Neural cell (in vitro differentiated cells): ENCODE results near the gene ASIC4. TPM values are rescaled to one million over a fixed set of nuclear protein-coding genes. Genes with fewer than 3 reads are reported as not detected.

Experiments used
- H2AFZ ChIP-seq: fragments of 200-600, 300-800 bp; sonication (generic), shearing (Covaris generic); 2 replicates; pipeline ENCODE4 v1.6.0; 2014; ENCODE audit warnings: low read depth, mild to moderate bottlenecking, antibody characterized with exemption, low read length, moderate library complexity
- H3F3A ChIP-seq: fragments of 200-600 bp; shearing (Covaris generic); 2 replicates; pipeline ENCODE4 v1.6.1; 2016; ENCODE audit warnings: mild to moderate bottlenecking, moderate library complexity, mixed read lengths, antibody characterized with exemption, low read length; ENCODE audit not compliant: insufficient read depth, poor library complexity, severe bottlenecking
- H3K27ac ChIP-seq: fragments of 200-600, 300-800 bp; sonication (generic), shearing (Covaris generic); 2 replicates; pipeline ENCODE4 v1.5.1; 2014; ENCODE audit warnings: mild to moderate bottlenecking, low read length, moderate library complexity
- H3K27me3 ChIP-seq: fragments of 300-800, 200-600 bp; sonication (generic), shearing (Covaris generic); 2 replicates; pipeline ENCODE4 v1.6.0; 2014; ENCODE audit warnings: mild to moderate bottlenecking, low read depth, low read length, moderate library complexity; ENCODE audit not compliant: insufficient read depth
- H3K36me3 ChIP-seq: fragments of 300-800, 200-600 bp; sonication (generic), shearing (Covaris generic); 2 replicates; pipeline ENCODE4 v1.5.1; 2014; ENCODE audit warnings: mild to moderate bottlenecking, antibody characterized with exemption, low read length, moderate library complexity; ENCODE audit not compliant: insufficient read depth
- H3K4me2 ChIP-seq: fragments of 300-800, 200-600 bp; sonication (generic), shearing (Covaris generic); 2 replicates; pipeline ENCODE4 v1.6.0; 2014; ENCODE audit warnings: mild to moderate bottlenecking, low read length
- H3K4me3 ChIP-seq: fragments of 300-800, 200-600 bp; sonication (generic), shearing (Covaris generic); 2 replicates; pipeline ENCODE4 v1.5.1; 2014; ENCODE audit warnings: mild to moderate bottlenecking, low read length, moderate library complexity
- H3K79me2 ChIP-seq: fragments of 200-600 bp; shearing (Covaris generic); replicated peaks from 2 replicates; pipeline ENCODE4 v1.6.0; 2014; ENCODE audit warnings: mild to moderate bottlenecking, low read length, moderate library complexity; ENCODE audit not compliant: insufficient read depth
- H3K9ac ChIP-seq: fragments of 300-800, 200-600 bp; sonication (generic), shearing (Covaris generic); 2 replicates; pipeline ENCODE4 v1.6.1; 2016; ENCODE audit warnings: mild to moderate bottlenecking, low read length, mixed read lengths
- H3K9me2 ChIP-seq: fragments of 200-600 bp; shearing (Covaris generic); 2 replicates; pipeline ENCODE4 v1.6.1; 2016; ENCODE audit warnings: mild to moderate bottlenecking, low read length, mixed read lengths; ENCODE audit not compliant: insufficient read depth
- H3K9me3 ChIP-seq: fragments of 200-600, 300-800 bp; sonication (generic), shearing (Covaris generic); 2 replicates; pipeline ENCODE4 v1.6.1; 2016; ENCODE audit warnings: mild to moderate bottlenecking, mixed run types, low read length, moderate library complexity, mixed read lengths
- H4K20me1 ChIP-seq: fragments of 200-600 bp; shearing (Covaris generic); 2 replicates; pipeline ENCODE4 v1.6.1; 2016; ENCODE audit warnings: mild to moderate bottlenecking, mixed run types; ENCODE audit not compliant: insufficient read depth
- EP300 ChIP-seq: fragments of 450-650 bp; conservative IDR thresholded peaks from 2 replicates; pipeline ENCODE4 v1.6.1; 2014; ENCODE audit warnings: antibody characterized with exemption, mild to moderate bottlenecking, moderate library complexity; ENCODE audit not compliant: poor library complexity, severe bottlenecking
- EZH2 ChIP-seq: fragments of 200-600, 300-800 bp; shearing (Covaris generic), sonication (generic); IDR thresholded peaks from 2 replicates; pipeline ENCODE4 v1.6.1; 2014; ENCODE audit warnings: antibody characterized with exemption, low read length, borderline replicate concordance, mild to moderate bottlenecking; ENCODE audit not compliant: insufficient read depth, poor library complexity, severe bottlenecking
- MXI1 ChIP-seq: fragments of 450-650 bp; conservative IDR thresholded peaks from 2 replicates; pipeline ENCODE4 v1.6.1; 2014; ENCODE audit warnings: antibody characterized with exemption, mild to moderate bottlenecking; ENCODE audit not compliant: poor library complexity, severe bottlenecking
- POLR2AphosphoS5 ChIP-seq: IDR thresholded peaks from 2 replicates; pipeline ENCODE4 v1.6.1; 2012
- RAD21 ChIP-seq: fragments of 450-650 bp; conservative IDR thresholded peaks from 2 replicates; pipeline ENCODE4 v1.6.1; 2014; ENCODE audit warnings: antibody characterized with exemption, mild to moderate bottlenecking, moderate library complexity
- SMC3 ChIP-seq: fragments of 450-650 bp; conservative IDR thresholded peaks from 2 replicates; pipeline ENCODE4 v1.6.1; 2014; ENCODE audit warnings: antibody characterized with exemption, mild to moderate bottlenecking, moderate library complexity; ENCODE audit not compliant: poor library complexity
- TAF1 ChIP-seq: IDR thresholded peaks from 2 replicates; pipeline ENCODE4 v1.6.1; 2012; ENCODE audit warnings: low read depth
- polyA plus RNA-seq: library from polyadenylated mRNA; depleted of rRNA; stranded (reverse); fragments of >200 nt; gene quantifications from 2 replicates; pipeline ENCODE4 v1.2.3, GENCODE V29; 2014
- TF ChIP-seq, protein P1 (sequence below): fragments of 450-650 bp; IDR thresholded peaks from 2 replicates; pipeline ENCODE4 v1.5.1; 2014; ENCODE audit warnings: antibody characterized with exemption, mild to moderate bottlenecking, moderate library complexity; ENCODE audit not compliant: poor library complexity, severe bottlenecking
- TF ChIP-seq, protein P2 (sequence below): IDR thresholded peaks from 2 replicates; pipeline ENCODE4 v1.6.1; 2012; ENCODE audit warnings: borderline replicate concordance

ASIC4 gene
- polyA plus RNA-seq, 1 donor from 2014 or later: 2.7 TPM

DNA sequence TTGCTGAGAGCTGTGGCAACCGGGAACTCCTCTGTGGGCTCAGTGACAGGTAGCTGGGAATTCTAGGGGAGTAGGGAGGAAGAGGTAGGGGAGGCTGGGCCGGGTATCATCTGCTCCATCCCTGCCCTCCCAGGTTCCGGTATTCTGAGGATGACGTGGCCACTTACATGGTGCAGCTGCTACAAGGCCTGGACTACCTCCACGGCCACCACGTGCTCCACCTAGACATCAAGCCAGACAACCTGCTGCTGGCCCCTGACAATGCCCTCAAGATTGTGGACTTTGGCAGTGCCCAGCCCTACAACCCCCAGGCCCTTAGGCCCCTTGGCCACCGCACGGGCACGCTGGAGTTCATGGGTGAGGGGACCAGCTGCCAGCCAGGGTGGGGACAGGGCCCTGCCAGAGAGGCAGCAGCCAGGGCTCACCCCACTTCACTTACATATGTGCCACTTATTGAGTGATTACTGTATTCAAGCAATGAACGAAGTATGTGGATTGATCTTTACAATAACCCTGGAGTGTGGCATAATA is 23.6 kb upstream of the ASIC4 start:
- H3K27me3 ChIP-seq: peaks cover 49% of the 10 kb centered on the region
- H3K4me2 ChIP-seq: no peak overlapping the region
- no peak for TF ChIP-seq TAF1
- TF ChIP-seq, protein P1, sequence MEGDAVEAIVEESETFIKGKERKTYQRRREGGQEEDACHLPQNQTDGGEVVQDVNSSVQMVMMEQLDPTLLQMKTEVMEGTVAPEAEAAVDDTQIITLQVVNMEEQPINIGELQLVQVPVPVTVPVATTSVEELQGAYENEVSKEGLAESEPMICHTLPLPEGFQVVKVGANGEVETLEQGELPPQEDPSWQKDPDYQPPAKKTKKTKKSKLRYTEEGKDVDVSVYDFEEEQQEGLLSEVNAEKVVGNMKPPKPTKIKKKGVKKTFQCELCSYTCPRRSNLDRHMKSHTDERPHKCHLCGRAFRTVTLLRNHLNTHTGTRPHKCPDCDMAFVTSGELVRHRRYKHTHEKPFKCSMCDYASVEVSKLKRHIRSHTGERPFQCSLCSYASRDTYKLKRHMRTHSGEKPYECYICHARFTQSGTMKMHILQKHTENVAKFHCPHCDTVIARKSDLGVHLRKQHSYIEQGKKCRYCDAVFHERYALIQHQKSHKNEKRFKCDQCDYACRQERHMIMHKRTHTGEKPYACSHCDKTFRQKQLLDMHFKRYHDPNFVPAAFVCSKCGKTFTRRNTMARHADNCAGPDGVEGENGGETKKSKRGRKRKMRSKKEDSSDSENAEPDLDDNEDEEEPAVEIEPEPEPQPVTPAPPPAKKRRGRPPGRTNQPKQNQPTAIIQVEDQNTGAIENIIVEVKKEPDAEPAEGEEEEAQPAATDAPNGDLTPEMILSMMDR: no peak
- no peak for TF ChIP-seq EZH2
- no peak for TF ChIP-seq POLR2AphosphoS5
- no peak for TF ChIP-seq EP300
- no peak for TF ChIP-seq MXI1
- TF ChIP-seq RAD21: no peak
- TF ChIP-seq, protein P2, sequence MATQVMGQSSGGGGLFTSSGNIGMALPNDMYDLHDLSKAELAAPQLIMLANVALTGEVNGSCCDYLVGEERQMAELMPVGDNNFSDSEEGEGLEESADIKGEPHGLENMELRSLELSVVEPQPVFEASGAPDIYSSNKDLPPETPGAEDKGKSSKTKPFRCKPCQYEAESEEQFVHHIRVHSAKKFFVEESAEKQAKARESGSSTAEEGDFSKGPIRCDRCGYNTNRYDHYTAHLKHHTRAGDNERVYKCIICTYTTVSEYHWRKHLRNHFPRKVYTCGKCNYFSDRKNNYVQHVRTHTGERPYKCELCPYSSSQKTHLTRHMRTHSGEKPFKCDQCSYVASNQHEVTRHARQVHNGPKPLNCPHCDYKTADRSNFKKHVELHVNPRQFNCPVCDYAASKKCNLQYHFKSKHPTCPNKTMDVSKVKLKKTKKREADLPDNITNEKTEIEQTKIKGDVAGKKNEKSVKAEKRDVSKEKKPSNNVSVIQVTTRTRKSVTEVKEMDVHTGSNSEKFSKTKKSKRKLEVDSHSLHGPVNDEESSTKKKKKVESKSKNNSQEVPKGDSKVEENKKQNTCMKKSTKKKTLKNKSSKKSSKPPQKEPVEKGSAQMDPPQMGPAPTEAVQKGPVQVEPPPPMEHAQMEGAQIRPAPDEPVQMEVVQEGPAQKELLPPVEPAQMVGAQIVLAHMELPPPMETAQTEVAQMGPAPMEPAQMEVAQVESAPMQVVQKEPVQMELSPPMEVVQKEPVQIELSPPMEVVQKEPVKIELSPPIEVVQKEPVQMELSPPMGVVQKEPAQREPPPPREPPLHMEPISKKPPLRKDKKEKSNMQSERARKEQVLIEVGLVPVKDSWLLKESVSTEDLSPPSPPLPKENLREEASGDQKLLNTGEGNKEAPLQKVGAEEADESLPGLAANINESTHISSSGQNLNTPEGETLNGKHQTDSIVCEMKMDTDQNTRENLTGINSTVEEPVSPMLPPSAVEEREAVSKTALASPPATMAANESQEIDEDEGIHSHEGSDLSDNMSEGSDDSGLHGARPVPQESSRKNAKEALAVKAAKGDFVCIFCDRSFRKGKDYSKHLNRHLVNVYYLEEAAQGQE: no peak
- TF ChIP-seq SMC3: no peak
- no peaks in the 10 kb centered on the region for H4K20me1 ChIP-seq
- H3K9me3 ChIP-seq: no peaks in the 10 kb centered on the region
- no peak overlapping the region for H2AFZ ChIP-seq
- H3F3A ChIP-seq: no peaks in the 10 kb centered on the region
- H3K9me2 ChIP-seq: no peaks in the 10 kb centered on the region
- no peak overlapping the region for H3K9ac ChIP-seq
- no peak overlapping the region for H3K27ac ChIP-seq
- H3K4me3 ChIP-seq: no peak overlapping the region
- H3K79me2 ChIP-seq: no peaks in the 10 kb centered on the region
- H3K36me3 ChIP-seq: no peaks in the 10 kb centered on the region

DNA sequence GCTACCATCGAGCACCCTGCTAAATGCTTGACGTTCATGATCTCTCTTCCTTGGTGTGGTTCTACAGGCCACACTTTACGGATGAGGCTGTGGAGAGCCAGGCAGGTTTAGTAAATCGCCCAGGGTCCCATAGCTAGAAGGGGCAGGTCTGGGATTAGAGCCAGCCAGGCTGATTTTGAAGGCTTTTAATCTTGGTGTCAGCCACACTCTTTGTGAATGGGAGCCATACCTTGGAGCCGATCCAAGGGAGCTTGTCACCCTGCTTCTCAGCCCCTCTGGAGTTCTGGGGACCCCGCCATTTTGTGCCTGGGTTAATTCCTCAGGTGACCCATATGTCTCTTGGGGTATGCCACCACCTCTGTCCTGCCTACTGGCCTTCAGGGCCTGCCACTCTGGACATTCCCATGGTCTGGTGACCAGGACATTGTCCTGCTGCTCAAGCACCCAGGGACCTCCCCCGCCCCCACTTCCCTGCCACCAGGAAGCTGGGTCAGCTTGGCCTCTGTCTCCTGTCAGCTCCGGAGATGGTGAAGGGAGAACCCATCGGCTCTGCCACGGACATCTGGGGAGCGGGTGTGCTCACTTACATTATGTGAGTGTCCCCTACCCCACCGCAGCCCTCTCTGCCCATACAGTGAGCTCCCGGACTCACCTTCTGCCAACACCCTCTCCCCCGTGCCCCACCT is 22.9 kb upstream of the ASIC4 start:
- H3K27me3 ChIP-seq: peaks cover 49% of the 10 kb centered on the region
- no peak overlapping the region for H2AFZ ChIP-seq
- H4K20me1 ChIP-seq: no peaks in the 10 kb centered on the region
- H3K27ac ChIP-seq: no peak overlapping the region
- H3K36me3 ChIP-seq: no peaks in the 10 kb centered on the region
- H3K9me2 ChIP-seq: no peaks in the 10 kb centered on the region
- no peaks in the 10 kb centered on the region for H3F3A ChIP-seq
- H3K4me2 ChIP-seq: no peak overlapping the region
- no peak overlapping the region for H3K9ac ChIP-seq
- no peaks in the 10 kb centered on the region for H3K9me3 ChIP-seq
- TF ChIP-seq POLR2AphosphoS5 (no peak), MXI1 (no peak), TAF1 (no peak), EZH2 (no peak), EP300 (no peak), RAD21 (no peak), SMC3 (no peak)
- TF ChIP-seq, protein P1: no peak
- TF ChIP-seq, protein P2: no peak
- no peak overlapping the region for H3K4me3 ChIP-seq
- no peaks in the 10 kb centered on the region for H3K79me2 ChIP-seq
